22Rv1 (cell line): ENCODE data around the gene P4HA3.

Experiments
- ZFX ChIP-seq: fragments of 450-650 bp; IDR thresholded peaks from 2 replicates; pipeline ENCODE4 v1.6.1; 2017; ENCODE audit warnings: antibody characterized with exemption, borderline replicate concordance
- TF ChIP-seq, protein P1 (sequence below): fragments of 450-650 bp; IDR thresholded peaks from 2 replicates; pipeline ENCODE4 v1.5.1; 2017; ENCODE audit warnings: mild to moderate bottlenecking

DNA sequence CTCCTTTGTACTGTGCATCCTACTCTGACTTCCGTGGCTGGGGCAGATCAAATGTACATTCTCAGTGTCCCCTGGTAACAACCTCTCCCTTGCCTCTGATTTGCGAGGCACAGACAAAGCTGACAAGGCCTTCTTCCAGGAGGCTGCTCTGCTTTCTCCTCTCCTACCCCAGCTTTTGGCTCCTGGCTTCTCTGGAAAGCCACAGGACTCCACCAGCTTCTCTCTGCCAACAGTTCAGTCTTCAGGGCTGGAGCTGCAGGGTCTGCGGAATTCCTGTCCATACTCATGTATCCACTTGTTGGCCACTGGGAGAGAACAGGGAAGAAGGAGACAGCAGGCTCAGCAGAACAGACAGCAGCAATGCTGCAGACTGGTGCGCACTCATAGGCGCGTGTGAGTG, 44.4 kb downstream of the P4HA3 start:
- TF ChIP-seq, protein P1, sequence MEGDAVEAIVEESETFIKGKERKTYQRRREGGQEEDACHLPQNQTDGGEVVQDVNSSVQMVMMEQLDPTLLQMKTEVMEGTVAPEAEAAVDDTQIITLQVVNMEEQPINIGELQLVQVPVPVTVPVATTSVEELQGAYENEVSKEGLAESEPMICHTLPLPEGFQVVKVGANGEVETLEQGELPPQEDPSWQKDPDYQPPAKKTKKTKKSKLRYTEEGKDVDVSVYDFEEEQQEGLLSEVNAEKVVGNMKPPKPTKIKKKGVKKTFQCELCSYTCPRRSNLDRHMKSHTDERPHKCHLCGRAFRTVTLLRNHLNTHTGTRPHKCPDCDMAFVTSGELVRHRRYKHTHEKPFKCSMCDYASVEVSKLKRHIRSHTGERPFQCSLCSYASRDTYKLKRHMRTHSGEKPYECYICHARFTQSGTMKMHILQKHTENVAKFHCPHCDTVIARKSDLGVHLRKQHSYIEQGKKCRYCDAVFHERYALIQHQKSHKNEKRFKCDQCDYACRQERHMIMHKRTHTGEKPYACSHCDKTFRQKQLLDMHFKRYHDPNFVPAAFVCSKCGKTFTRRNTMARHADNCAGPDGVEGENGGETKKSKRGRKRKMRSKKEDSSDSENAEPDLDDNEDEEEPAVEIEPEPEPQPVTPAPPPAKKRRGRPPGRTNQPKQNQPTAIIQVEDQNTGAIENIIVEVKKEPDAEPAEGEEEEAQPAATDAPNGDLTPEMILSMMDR = no peak
- no peak for TF ChIP-seq ZFX
